Mucosa of gallbladder (tissue), 1 donor: ENCODE data around the gene HOXA6. TPM values are rescaled to one million over a fixed set of nuclear protein-coding genes. Genes with fewer than 3 reads are reported as not detected.
A peak's percentile ranks its signal among the peaks of the same experiment; 100 is the strongest.

Experiments used
- DNase-seq: peaks from one replicate; pipeline ENCODE4 v3.0.0-alpha.2; 2020; ENCODE audit warnings: low spot score
- total RNA-seq: library from RNA; stranded (reverse); gene quantifications from one replicate; pipeline ENCODE4 v1.2.1, GENCODE V29; 2021
- donor health status: DM: no; HTN: no; CAD: no.

HOXA6 gene
- total RNA-seq, 1 donor from 2014 or later: 0.29 TPM

DNA sequence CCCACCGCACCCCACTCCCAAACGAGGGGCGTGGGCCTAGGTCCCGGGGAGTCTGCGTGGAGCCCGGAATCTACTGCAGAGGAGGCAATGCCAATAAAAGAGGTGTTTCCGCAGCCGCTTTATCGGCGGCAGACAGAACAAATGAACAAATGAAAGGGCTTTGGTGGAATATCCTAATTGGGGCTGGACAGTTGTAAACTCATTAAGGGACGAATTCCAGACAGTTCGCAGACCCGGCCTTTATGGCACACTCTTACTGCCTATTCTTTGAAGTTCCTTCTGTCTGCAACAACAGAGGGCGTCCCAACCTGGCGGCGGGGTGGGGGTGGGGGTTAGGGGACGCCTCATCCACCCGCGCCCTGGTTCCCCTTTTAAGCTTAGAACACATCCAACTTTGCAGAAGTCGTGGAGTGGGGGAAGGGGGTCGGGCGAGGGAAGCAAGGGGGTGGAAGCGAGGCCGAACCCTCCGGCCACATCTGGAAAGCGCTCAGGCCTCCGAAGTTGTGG lies 13.7 kb upstream of the HOXA6 start:
- no peak for DNase-seq

DNA sequence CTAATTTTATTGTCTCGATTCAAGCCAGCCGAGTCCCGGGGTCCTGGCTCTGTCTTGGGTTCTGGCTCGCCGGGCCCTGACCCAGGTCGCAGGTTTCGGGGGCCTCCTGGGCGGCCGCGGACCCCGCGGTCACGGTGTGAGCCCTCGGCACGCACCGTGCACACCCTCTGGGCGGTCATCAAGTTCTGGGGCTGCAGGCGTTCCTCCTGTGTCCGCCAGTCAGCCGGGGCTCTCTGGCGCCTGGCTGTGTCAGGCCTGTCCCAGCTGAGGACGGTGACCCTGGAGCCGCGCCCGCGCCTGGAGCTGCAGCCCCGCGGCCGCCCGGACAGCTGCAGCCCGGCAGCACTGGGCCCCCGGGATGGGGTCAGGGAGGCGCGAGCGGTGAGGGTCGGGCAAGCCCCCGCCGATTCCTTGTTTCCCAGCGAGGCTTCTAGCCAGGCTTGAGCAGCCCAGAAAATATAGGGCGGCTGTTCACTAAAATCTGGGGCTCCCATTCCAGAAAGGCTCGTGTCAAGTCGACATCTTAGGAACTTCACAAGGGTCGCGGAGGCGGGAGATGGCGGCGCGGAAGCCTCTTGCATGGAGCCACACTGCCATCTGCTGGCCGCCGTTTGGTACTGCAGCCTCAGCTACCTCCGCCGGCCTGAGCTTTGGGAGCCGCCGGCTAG lies 13.1 kb upstream of the HOXA6 start:
- DNase-seq: peak; percentile 72

DNA sequence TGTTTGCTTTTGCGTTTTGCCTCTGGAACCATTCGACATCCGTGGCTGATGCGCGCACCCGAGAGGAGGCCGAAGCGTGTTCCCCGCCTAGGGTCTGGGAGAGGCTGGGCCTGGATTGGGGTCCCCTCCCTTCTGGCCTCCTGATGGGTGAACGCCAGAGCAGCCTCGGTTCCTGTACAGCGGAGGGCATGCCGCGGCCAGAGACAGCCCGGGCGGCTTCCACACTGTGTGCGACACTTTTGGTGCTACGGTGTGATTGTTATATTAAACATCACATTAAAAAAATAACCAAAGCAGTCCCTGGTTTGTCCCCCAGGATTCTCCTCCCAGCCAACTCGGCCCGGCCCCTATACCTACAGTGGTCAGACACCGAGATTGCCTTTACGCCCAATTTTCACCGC lies 12.6 kb upstream of the HOXA6 start:
- DNase-seq: no peak

DNA sequence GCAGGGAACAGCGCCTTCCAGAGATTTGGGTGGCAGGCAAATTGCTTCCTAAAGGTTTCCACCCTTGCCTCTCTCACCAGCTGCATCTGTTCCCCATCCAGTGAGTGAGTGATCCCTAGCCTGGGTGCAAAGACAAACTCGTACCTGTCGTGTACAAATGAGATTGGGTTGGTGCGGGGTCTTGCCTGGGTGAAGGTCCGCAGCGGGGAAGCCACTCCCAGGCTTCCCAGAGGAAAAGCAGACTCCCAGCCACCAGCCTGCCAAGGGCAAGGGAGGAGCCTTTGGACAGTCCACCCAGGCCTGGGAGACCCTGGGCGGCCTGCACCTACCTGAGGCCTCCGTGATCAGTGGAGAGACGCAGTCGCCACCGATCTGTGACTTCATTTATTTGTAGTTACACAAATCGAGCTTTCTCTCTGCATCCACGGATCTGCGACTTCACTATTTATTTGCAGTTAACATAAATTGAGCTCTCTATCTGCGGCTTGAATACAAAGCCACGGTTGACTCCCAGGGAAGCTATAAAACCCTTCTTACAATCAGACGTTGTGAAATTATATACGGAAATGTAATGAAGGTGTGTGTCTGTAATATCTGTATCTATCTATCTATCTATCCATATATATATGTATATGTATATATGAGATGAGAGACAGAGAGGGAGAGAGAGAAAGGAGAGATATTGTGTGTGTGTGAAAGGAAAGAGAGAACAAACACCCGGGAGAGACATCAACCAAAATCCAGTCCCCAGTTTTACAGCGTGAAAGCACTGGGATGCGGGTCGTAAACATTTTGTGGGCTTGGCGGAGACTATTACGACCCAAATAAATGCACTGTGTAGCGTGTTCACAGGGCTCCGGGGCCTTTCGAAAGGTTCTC lies 11.9 kb upstream of the HOXA6 start:
- DNase-seq: no peak

DNA sequence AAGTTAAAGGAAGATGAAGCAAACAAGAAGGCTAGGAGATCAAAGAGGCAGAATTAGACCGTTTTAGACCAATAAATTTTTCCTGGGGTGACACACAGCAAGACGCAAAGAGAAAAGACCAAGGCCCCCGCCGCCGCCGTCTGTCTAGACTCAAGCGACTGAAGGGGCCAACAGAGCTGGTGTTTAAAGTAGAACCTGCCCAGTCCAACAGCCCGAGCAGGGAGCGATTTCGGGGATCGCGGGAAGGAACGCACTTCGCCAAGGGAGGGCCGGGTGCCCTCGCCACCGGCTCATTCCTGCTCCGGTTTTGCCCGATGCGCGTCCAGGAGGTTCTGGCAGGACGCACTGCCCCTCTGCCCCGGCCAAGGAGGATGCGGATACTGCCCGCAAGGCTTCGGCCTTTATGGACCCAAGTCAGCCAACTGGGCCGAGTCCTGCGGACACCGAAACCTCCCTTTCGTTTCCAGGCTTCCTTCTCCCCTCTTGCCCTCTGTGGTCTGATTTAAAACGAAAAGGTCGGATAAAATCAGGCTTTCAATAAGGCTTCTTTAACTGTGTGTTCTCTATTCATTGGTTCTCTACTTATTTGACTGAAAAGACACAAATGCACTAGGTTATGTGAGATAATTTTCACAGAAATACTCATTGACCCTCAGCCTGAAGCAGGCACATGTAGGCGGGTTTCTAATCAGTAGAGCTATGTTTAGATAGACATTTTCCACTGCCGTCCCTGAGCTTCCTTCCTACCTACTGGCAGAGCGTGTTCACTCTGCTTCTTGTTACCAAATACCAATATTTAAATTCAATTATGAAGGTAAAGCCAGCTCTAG lies 11.1 kb upstream of the HOXA6 start:
- DNase-seq: no peak

DNA sequence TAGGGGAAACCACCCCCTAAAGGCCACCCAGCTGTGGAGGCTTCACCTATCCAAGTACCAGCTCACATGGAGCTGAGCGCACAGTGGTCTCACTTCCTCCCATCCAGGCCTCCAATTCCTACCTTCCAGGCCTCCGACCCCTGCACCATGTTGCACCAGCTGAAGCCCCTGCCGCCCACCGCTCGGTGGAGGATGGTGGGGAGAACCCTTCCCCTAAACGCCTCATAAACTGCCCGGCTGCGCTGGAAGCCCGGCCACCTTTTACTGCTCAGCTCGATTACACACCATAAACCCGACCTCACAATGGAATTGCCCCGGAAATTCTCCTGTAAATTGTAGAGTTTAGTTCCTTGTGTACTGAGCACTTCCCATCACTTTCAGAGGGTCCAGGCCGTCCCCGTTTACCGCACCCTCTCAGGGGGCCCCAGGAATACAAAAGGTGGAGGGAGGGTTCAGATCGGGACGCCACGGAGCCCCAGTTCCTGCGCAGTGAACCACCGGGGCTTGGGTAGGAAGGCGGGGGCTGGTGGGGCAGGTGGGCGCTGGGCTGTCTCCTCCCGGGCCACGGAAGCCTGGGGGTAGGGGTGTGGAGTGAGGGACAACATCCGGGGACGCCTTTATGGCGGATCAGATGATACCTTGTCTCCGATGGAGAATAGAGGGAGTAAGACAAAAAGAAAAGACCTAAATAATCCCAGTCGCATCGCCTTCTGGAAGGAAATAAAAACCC lies 10.3 kb upstream of the HOXA6 start:
- no peak for DNase-seq

DNA sequence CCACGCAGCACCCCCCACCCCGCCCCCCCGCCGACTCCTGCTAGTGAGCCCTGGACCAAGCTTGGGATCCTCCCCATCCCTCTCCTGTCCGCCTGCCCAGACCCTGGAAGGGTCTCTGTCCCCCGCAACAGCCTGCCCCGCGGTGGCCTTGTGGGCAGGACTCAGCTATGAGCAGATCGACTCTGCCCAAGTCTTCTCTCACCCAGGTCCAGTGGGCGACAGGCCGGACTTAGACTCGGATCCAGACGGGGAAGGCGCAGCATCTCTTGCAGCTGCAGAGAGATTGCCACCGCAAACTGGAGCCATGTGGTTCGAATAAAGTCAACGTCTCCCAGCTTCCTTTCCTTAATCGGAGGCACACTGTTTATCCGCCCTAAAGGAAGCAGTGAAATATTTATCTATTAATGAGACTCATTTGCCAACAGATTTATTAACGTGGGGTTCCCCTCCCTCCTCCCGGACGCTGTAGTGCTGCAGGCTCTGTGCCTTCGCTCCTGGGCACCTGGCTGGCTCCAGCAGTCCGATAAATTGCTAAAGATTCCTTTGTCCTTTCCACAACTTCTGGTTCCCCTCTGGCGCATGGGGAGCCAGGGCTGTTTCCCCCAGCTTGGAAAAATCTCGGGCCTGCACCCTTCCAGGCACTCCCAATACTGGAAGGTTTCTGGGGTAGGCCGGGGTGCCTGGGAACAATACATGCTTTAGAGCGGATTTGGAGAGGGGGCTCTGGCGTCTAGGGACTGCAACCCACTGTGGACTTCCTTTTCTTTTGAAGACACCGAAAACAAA lies 9.5 kb upstream of the HOXA6 start:
- no peak for DNase-seq

DNA sequence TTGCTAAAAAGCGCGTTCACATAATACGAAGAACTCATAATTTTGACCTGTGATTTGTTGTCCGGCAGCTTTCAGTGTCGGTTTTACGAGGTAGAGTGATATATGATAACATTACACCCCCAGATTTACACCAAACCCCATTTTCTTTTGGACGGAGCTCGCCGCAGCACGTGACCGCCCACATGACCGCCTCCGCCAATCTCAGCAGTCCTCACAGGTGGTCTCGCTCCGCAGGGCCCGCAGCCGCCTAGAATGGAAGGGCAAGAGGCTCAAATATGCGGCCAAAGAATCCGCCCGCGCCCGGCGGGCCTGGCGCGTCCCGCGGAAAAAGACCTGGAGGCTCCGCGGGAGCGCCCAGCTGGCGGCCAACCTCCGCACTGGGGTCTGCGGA lies 8.9 kb upstream of the HOXA6 start, which contains the start of gene HOXA7:
TSS of gene HOXA7 (minus strand) at position 168 of the 391 bp plus-strand sequence. CDS start at position 38, 130 bp downstream.
- no peak for DNase-seq

DNA sequence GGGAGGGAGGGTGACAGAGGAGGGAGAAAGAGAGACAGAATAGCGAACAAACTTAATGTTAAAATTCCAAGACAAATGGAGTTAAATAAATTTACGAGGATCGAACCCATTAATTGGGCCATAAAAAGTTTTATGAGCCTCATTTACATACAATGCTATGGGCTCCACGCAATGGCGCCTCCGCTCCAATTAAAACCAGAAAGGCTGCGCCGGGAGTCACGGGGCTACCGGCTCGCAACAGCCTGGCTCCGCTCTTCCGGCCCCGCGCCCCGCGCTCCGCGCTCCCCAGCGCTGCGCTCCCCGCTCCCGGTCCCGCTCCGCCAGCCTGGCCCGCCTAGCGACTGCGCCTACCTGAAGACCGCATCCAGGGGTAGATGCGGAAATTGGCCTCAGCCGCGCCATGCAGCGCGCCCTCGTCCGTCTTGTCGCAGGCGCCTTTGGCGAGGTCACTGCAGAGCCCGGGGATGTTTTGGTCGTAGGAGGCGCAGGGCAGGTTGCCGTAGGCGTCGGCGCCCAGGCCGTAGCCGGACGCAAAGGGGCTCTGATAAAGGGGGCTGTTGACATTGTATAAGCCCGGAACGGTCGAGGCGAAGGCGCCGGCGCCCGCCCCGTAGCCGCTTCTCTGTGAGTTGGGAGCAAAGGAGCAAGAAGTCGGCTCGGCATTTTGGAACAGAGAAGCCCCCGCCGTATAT lies 8.4 kb upstream of the HOXA6 start:
- DNase-seq: no peak

DNA sequence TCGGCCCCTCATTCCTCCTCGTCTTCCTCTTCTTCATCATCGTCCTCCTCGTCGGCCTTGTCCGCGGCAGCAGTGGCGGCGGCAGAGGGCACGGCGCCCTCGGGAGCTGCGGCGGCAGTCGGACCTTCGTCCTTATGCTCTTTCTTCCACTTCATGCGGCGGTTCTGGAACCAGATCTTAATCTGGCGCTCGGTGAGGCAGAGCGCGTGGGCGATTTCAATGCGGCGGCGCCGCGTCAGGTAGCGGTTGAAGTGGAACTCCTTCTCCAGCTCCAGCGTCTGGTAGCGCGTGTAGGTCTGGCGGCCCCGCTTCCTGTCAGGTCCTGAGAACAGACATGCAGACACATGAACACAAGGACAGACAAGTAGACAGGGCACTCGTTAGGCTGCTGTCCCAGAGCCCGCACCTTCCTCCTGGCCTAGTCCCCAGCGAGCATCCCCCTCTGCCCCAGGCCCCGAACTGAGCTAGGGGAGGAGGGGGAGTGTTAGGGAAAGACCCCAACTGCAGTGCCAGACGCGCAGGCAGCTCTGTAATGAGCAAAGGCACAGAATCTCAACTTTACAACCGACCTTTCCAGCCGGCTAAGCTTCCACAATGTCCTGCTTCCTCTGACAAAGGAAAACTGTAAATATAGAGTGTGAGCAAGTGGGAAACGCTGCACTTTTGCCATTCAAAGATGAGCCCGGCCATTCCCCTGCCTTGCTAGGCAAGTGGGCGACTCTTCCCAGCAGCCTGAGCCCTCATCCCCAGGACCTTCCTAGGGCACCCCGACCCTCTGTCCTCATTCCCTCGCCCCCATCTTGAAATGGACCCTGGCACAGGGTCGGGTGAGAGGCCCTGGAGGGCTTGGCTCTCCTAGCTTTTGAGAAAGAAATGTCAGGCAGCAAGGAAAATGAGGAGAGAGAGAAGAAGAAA lies 7.6 kb upstream of the HOXA6 start:
- no peak for DNase-seq

DNA sequence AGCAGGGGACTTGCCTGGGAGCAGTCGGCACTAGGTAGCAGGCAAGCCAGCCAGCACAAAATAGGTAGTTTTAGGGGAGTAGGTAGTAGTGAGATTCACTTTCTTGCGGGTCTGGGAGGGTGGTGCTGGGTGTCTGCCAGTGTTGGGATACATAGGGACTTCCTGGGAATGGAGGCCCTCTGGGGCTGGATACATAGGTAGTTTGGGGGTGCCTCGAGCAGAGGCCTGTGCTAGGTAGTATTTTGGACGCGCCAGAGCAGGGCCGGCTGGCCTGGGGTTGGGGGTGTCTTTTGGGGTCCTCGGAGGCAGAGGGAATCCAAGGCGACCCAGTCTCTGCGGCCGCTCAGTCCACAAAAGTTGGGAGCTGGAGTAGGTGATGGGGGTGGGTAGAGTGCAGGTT lies 6.8 kb upstream of the HOXA6 start:
- DNase-seq: no peak

DNA sequence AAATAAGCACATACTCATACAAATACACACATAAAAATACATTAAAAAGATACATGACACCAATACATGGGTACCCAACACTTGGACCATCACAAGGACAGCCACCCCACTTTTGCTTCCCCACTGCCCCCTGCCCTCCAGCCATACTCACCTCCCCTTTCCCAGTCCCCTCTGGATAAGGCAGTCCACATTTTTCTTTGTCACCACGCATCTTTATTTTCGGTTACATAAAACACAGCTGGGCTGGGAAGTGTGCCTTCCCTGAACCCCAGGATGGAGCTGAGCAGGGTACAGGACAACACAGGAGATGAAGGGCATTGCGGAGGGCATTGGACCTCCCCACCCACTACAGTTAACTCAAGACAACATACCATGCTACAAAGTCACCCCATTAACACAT lies 6.0 kb upstream of the HOXA6 start:
- DNase-seq: no peak

DNA sequence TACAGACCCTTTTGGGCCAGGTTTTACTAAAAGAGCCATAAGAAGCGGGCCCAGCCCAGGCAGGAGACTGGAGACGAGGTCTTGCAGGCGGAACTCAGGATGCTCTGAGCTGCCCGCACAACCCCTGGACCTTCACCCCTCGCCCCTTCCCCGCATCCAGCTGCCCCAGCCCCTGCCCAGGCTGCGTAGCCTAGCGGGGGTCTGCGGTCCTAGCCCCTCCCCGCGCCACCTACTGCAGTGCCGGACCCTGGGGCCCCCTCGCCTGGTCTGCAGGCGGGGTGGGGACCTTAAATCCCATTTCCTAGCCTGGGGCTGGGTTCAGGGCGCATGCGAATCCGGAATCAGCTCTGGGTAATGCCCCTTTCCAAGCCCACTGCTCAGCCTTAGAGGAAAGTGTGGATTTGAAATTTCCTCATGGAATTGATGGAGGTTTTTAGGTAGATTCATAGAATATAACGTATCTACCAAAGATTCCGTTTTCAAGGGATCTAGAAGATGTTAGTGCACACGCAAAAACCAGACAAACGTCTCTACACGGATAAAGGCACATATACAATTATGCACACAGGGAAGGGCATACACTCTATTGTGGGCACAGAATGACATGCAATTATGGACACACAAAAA lies 5.4 kb upstream of the HOXA6 start:
- DNase-seq: no peak

DNA sequence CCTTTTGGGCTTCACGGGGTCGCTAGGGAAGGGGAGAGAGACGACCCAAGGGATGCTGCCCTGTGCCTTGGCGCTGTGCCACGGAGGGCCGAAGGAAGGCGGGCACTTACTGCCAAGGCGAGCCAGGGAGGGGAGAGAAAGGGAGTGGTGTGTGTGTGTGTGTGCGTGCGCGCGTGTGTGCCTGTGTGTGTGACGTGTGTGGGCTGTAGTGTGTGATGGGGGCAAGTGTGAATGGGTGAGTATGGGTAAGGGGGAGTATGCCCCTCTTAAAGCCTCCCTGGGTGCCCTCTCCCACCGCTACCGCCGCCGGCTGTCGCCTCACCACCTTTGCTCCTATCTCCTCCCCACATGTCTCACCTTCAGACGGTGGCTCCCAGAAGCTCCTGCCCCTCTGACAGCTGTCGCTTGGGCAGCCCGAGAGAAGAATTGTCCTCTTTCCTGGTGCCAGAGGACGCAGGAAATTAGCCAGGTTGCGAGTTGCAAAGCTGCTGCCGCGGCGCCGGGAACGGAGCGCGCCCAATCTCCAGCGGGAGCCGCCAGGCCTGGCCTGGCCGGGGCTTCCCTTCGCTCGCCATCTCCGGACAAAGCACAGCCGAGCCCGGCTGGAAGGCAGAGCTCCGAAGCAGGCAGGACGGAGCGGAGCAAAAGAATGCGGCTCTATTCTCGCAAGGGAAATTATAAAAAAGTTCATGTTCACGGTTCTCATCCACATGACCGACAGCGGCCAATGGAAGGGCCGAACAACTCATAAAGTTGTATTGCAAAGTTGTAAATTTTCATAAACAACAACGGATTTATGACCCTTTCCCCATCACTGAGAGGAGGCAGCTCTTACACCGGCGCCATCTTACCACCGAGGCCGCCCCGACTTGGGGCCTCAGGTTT lies 4.6 kb upstream of the HOXA6 start, which contains the start of gene HOXA3:
TSS of gene HOXA3 (minus strand) at position 653 of the 885 bp plus-strand sequence. CDS start 41,943 bp downstream, outside the sequence.
- no peak for DNase-seq

DNA sequence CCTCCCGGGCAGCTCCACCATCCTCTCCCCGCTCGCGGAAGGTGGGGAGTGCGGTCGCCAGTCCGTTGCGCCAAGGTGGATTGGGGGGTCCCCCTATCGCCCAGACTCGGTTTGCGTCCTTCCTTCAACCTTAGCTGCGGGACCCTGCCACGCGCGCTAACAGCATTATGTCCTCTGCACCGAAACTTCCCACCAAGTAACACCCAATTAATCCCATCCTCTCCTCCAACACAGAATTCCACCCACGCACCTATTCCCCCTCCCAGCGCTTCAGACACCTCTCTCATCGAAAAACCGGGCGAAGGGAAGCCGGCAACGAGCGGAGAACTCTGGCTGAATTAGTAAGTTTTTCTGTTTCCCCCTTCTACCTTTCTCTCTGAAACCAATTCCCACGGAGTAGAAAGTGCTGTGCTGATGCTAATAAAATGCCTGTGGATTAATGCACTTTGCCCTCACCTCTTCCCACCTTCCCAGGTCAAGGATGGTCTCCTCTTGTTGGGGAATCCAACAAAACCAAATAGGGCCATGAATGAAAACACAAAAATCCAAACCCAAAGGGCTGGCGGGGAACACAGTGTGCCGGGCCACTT lies 3.9 kb upstream of the HOXA6 start:
- DNase-seq: no peak

DNA sequence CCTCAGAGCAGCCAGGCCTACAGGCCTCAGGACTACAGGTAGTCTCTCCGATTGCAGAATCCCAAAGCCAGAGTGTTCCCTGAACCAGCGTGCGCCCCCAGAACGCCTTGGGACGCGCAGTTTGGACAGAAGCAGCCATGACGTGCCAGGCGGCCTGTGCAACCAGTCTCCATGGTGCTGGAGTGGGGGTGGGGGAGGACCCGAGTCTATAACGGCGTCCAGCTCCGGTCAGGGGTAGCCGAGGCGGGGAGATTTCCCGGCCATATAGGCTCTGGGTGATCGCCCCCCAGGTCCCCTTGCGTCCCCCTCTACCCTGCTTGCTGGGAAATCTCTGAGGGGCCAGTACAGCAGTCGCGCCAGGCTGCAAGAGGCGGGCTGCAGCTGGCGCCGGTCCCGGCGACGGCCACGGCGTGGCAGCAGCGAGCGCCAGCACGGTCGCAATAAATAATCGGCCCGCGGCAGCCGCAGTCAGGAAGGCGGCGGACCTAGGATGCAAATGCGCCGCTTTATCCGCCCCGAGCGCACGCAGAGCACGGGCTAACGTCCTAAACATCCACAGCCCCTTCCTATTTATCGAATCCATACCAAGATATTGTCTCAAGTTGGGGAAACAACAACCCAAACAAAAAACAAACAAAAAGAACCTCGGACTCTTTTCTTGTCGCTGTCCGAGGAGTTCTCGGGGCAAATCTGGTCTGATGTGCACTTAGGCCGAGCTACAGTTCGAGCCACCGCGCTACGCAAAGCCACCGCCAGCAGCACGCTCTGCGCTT lies 3.2 kb upstream of the HOXA6 start:
- DNase-seq: peak; percentile 56
